ENCODE measurements around the gene KAT2B. TPM values are rescaled to one million over a fixed set of nuclear protein-coding genes. Genes with fewer than 3 reads are reported as not detected.

KAT2B gene
- total and polyA plus RNA-seq, 4 donors: 9.3 to 42.6 (median 17.3) TPM

GRCh38 chr3:20190991-20191390 lies 150.7 kb downstream of the KAT2B start:
- TF ChIP-seq CTCF (IDR thresholded peaks at IDR 0.05; ENCODE audit: control extremely low read depth, extremely low read depth): no peak
- ATAC-seq (ENCODE audit: insufficient read depth, low FRiP score) (no peak), DNase-seq (no peak)
- 76 to 84% methylated on average over 5 of the region's 5 CpGs for WGBS, 2 donors
- Histone ChIP-seq H3K9me3 (ENCODE audit: control insufficient read depth in 4 of 4, insufficient read depth in 3 of 4, low read length in 3 of 4) (no peaks in the 10 kb centered on the region), H3K9ac (ENCODE audit: insufficient read depth in 1 of 2, low read length in 2 of 2) (no peak overlapping the region), H3K4me1 (ENCODE audit: control insufficient read depth in 5 of 5, insufficient read depth in 5 of 5, low read length in 5 of 5) (peaks cover 0 to 10% (median 6%) of the 10 kb centered on the region in 5 donors), H3K27ac (ENCODE audit: low read depth in 1 of 2, low read length in 1 of 2) (no peak overlapping the region), H3K36me3 (ENCODE audit: control insufficient read depth in 4 of 4, insufficient read depth in 4 of 4, low read length in 4 of 4) (no peaks in the 10 kb centered on the region), H3K4me3 (no peak overlapping the region), H3K27me3 (ENCODE audit: control insufficient read depth in 3 of 3, insufficient read depth in 3 of 3, low read length in 2 of 3) (no peaks in the 10 kb centered on the region)

GRCh38 chr3:20194793-20195460 lies 154.7 kb downstream of the KAT2B start:
- no peak for ATAC-seq (ENCODE audit: insufficient read depth, low FRiP score)
- TF ChIP-seq CTCF (IDR thresholded peaks at IDR 0.05; ENCODE audit: control extremely low read depth, extremely low read depth): no peak
- whole genome bisulfite sequencing, 2 donors: 91 to 94% methylated on average over 7 of the region's 7 CpGs

GRCh38 chr3:20197775-20198174 lies 157.5 kb downstream of the KAT2B start:
- TF ChIP-seq CTCF (IDR thresholded peaks at IDR 0.05; ENCODE audit: control extremely low read depth, extremely low read depth): no peak
- Histone ChIP-seq H3K9ac (ENCODE audit: insufficient read depth in 1 of 2, low read length in 2 of 2) (no peak overlapping the region), H3K4me3 (no peak overlapping the region), H3K4me1 (ENCODE audit: control insufficient read depth in 5 of 5, insufficient read depth in 5 of 5, low read length in 5 of 5) (peaks cover 0 to 11% (median 0%) of the 10 kb centered on the region in 5 donors), H3K36me3 (ENCODE audit: control insufficient read depth in 4 of 4, insufficient read depth in 4 of 4, low read length in 4 of 4) (no peaks in the 10 kb centered on the region), H3K27ac (ENCODE audit: low read depth in 1 of 2, low read length in 1 of 2) (no peak overlapping the region), H3K27me3 (ENCODE audit: control insufficient read depth in 3 of 3, insufficient read depth in 3 of 3, low read length in 2 of 3) (no peaks in the 10 kb centered on the region), H3K9me3 (ENCODE audit: control insufficient read depth in 4 of 4, insufficient read depth in 3 of 4, low read length in 3 of 4) (no peaks in the 10 kb centered on the region)
- no peak for ATAC-seq (ENCODE audit: insufficient read depth, low FRiP score)
- DNase-seq: no peak
- 93% methylated on average over 3 of the region's 3 CpGs for WGBS, 2 donors

More at GRCh38 chr3:20194793-20195460, 154.7 kb downstream of the KAT2B start:
- Histone ChIP-seq H3K4me1 (ENCODE audit: control insufficient read depth in 5 of 5, insufficient read depth in 5 of 5, low read length in 5 of 5) (no peaks in the 10 kb centered on the region), H3K4me3 (no peak overlapping the region), H3K27me3 (ENCODE audit: control insufficient read depth in 3 of 3, insufficient read depth in 3 of 3, low read length in 2 of 3) (no peaks in the 10 kb centered on the region), H3K27ac (ENCODE audit: low read depth in 1 of 2, low read length in 1 of 2) (no peak overlapping the region), H3K9me3 (ENCODE audit: control insufficient read depth in 4 of 4, insufficient read depth in 3 of 4, low read length in 3 of 4) (no peaks in the 10 kb centered on the region), H3K36me3 (ENCODE audit: control insufficient read depth in 4 of 4, insufficient read depth in 4 of 4, low read length in 4 of 4) (no peaks in the 10 kb centered on the region), H3K9ac (ENCODE audit: insufficient read depth in 1 of 2, low read length in 2 of 2) (no peak overlapping the region)
- no peak for DNase-seq

- no peak overlapping the region for H3K27ac ChIP-seq (ENCODE audit: low read depth in 1 of 2, low read length in 1 of 2)
- H3K9me3 ChIP-seq (ENCODE audit: control insufficient read depth in 4 of 4, insufficient read depth in 3 of 4, low read length in 3 of 4): no peaks in the 10 kb centered on the region
- peaks cover 0 to 11% (median 0%) of the 10 kb centered on the region in 5 donors for H3K4me1 ChIP-seq (ENCODE audit: control insufficient read depth in 5 of 5, insufficient read depth in 5 of 5, low read length in 5 of 5)
- no peak for ATAC-seq (ENCODE audit: insufficient read depth, low FRiP score)
- DNase-seq: peak; percentile 76 to 93 (median 88)
- no peak for TF ChIP-seq CTCF (IDR thresholded peaks at IDR 0.05; ENCODE audit: control extremely low read depth, extremely low read depth)
- no peak overlapping the region for H3K9ac ChIP-seq (ENCODE audit: insufficient read depth in 1 of 2, low read length in 2 of 2)
- no peaks in the 10 kb centered on the region for H3K27me3 ChIP-seq (ENCODE audit: control insufficient read depth in 3 of 3, insufficient read depth in 3 of 3, low read length in 2 of 3)
- H3K4me3 ChIP-seq: no peak overlapping the region
- H3K36me3 ChIP-seq (ENCODE audit: control insufficient read depth in 4 of 4, insufficient read depth in 4 of 4, low read length in 4 of 4): no peaks in the 10 kb centered on the region
Observed at GRCh38 chr3:20201143-20201542, 160.9 kb downstream of the KAT2B start.
